NCI-H2196 (cell line): ENCODE results near the gene CRACR2B.

Experiments used
- DNase-seq: peaks from one replicate; lab custom pipeline; 2025; ENCODE audit not compliant: unreplicated experiment; lab: John Stamatoyannopoulos, UW

CRACR2B gene

DNA sequence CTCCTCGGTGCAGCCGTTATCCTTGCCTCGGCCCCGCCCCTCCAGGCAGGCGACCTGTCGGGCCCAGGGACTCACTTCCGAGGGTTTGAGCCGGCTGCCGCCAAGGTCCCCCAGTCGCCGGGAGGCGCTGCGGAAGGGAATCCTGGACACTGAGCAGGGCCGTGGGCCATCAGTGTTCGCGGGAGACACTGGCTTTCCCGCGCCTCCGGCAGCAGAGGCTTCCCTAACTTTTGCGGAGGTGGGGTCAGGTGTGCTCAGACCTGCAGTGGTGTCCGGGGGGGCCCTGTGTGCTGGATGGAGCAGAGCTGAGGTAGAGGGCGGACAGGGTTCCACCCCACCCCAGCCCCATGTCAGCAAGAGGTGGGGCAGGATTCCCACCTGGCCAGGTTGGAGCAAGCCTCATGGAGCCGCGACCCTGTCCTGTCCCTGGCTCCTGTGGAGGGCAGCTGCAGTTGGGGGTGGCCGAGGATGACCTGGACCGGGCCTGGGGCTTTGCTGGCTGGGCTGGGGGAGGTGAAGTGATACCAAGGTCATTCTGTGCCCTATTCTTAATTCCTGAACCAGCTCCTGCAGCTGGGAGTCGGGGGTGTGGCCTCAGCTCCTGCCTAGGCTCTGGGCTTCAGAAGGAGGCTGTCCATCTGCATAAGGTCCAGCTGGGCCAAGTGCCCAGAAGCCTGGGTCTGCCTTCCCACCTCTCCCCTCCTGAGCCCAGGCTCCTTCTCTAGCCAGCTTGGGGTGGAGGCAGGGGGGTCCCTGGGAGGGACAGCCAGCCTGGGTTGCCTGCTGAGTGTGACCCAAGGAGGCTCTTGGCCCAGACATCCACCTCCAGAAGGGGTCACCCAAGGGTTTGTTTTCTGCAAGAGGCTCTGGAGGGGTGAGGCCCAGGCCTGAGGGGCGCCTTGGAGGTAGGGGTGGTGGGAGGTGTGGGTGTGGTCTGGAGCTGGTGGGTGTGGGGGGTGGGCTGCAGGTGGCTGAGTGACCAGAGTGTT, 23.4 kb downstream of the CRACR2B start:
- no peak for DNase-seq

DNA sequence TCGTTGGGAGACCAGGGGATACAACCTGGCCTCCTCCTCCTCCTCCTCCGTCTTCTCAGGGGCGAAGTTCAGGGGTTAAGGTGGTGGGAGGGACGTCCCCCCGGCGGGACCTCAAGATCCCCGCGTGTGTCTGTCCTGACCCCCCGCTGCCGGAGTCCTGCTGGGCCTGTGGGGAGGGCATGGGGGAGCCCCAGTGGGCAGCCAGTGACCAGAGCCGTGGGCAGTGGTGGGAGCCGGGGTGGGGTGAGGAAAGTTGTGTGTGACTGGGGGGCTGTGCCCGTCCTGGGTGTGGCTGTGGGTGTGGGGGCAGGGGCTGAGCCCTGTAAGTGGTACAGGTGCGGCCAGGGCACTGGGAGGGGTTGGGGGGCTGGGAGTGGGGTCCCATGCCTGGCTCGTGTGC, 25.0 kb downstream of the CRACR2B start:
- DNase-seq: no peak

DNA sequence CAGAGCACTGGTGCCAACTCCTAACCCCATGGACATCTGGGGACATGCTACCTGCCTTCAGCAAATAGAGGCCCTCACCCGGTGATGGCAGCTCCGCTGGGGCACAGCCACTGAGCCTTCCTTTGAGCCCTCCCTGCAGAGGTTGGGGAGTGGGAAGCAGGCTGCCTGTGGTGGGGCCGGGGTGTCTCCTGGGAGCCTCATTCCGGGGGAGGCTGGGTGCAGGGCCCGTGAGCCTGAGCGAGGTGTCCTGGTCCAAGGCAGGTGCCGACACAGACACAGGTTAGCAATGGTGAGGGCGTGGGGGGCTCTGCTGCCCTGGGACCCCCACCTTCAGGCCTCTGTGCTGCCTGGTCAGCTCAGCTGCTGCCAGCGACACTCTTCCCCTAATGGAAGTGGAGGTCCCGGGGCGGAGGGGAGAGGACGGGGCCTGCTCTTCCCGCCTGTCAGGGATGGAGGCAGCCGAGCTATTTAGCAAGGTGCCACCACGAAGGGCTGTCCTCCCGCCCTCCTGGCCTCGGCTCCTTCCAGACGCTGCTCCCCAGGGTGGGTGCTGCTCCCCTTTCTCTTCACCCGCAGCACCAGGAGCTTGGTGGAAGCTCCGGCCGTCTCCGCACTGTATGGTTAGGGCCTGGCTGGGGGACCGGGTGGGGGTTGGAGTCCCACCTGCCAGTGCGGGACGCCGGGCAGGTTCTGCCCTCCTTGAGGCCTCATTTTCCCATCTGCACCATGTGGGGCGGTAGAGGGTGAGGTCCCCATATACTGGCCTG, 26.1 kb downstream of the CRACR2B start:
- no peak for DNase-seq

DNA sequence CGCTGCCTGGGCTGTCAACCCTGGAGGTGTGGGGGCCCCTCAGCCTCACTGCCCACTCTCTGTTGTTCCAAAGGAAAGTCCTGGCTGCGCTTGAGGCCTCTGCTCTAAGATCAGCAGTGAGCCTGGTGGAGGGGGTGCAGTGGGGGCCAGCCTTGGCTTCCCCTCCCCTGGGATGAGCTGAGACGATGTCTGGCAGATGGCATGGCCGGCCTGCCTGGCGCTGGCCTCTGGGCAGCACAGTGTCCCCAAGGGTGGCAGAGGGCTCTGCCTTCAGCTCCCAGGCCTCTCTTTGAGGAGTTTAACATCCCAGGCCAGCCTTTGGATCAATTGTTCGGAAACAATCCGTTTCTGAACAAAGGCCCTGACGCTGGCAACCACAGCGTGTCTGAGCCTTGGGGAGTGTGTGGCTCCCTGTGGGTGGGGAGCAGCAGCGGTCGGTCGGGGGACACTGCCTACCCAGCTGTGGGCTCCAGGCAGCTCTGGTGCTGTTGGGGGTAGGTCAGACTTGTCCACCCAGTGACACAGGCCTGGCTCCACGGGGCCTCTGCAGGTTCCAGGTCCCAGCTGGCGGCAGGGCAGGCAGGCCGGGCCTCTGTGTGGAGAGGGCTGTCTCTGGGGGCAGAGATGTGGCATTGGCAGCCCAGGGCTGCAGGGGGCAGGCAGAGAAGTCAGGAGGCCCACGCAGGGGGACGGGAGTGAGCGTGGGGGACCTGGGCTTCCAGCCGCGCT, 27.0 kb downstream of the CRACR2B start:
- no peak for DNase-seq

GRCh38 chr11:855330-855674, 27.6 kb downstream of the CRACR2B start:
- no peak for DNase-seq

DNA sequence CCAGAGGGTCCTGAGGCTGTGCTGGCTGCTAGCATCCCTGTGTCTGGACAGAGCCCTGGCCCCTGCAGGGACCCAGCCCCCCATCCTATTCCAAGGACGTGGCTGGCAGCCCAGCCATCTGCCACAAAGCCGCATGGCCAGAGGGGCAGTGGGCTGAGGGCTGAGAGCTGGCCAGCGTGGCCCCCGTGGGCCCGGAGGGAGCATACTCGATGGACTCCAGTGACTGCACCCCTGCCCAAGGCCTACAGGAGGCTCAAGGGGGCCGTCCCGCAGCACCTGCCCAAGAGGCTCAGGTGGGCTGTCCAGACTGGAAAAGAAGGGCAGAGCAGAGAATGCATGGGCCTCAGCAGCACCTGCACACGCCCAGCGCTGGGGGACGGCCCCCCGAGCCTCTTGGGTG, 28.1 kb downstream of the CRACR2B start:
- no peak for DNase-seq

- no peak for DNase-seq
Measured at GRCh38 chr11:856397-856796, 28.7 kb downstream of the CRACR2B start.

- DNase-seq: no peak
Measured at GRCh38 chr11:858053-858761, 30.5 kb downstream of the CRACR2B start.

DNA sequence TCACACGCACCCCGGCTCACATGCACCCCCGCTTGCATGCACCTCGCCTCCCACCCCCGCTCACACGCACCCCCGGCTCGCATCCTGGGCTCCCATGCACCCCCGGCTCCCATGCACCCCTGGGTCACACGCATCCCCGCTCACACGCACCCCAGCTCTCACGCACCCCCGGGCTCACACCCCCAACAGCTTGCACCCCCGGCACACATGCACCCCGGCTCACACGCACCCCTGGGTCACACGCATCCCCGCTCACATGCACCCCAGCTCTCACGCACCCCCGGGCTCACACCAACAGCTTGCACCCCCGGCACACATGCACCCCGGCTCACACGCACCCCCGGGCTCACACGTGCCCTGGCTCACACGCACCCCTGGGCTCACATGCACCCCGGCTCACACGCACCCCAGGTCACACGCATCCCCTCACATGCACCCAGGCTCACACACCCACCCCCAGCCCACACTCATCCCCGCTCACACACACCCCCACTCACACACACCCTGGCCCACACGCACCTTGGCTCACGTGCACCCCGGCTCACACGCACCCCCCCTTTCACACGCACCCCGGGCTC, 31.1 kb downstream of the CRACR2B start:
- no peak for DNase-seq

DNA sequence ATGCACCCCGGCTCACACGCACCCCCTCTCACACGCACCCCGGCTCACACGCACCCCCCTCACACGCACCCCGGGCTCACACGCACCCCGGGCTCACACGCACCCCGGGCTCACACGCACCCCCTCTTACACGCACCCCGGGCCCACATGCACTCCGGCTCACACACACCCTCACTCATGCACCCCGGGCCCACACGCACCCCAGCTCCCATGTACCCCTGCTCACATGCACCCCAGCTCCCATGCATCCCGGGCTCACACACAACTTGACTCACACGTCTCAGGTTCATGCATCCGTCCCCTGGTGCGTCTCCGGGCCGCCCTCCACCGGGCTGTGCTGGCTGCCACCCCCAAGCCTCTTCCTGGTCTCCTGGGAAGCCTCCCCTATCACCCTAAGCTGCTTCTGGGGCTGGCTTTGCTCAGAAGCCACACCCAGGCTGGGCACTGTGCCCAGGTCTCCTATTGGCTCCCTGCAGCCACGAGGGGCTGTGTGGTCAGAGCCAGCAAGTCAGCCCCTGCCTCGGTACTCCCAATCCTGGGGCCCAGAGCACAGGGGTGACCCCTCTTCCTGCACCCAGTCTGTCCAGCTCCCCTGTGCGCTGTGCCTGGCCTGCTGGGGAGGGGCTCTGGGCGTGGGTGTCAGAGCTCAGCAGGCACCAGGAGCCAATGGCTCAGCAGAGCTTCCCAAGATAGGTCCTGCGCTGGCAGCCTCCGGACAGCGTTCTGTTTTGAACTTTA, 31.8 kb downstream of the CRACR2B start:
- DNase-seq: peak; percentile 88

DNA sequence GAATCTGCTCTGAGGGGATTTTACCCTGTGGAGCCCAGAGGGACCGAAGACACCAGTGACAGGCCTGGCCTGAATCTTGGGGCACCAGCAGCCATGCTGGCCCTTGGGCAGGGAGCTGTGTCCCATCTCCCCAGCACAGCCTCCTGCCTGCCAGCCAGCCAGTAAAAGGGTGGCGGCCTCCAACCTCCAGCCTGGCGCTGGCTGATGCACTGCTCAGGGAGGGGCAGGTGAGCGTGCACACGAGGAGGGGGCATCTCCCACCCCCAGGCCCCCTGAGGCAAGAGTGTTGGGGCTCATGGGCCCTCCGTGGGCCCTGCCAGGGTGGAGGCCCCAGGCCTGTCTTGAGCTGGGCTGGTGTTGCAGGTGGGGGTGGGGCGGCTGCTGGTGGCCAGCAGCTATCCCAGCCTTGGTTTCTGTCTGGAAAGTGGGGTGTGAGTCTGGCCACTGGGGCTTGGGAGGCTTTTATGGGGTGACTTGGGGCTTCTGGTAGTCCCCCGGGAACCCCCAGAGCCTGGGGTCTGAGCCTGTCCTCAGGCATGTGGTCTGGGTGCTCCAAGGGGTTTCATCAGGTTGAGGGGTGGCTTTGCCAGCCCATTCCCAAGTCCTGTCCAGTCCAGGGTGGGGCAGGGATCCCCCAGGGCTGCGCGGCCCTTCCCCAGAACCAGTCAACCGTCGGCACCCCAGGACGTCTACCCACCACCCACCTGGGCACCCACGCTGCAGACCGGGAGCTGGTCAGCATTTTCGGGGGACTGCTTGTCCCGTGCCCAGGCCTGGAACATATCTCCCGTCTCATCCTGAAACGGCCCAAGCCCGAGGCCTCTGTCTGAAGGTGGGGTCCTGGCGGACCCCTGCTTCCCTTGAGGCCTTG, 32.8 kb downstream of the CRACR2B start:
- no peak for DNase-seq

- no peak for DNase-seq
Measured at GRCh38 chr11:861105-861479, 33.4 kb downstream of the CRACR2B start.

DNA sequence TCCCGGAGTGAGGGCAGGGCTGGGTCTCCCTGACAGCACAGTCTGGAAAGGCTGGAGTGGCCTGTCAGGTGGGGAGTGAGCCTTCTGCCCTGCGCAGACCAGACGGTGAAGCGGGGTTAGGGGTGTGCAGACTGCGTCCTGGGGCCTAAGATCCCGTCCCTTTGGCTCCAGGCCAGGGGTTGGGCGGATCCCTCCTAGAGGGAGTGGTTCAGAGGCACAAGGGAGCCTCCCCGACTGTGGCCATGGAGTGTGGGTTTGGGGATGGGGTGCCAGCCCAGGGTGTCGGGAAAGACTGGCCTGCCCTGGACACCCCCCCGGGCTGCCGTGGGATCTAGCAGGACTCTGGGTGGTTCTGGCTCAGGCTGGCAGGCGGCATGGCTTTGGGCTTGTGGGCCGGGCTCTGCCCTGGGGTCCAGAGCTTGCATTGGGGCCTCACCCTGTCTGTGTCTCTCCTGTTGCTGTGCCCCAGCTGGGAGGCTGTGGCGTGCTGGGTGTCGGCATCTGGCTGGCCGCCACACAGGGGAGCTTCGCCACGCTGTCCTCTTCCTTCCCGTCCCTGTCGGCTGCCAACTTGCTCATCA, 34.5 kb downstream of the CRACR2B start:
- no peak for DNase-seq

DNA sequence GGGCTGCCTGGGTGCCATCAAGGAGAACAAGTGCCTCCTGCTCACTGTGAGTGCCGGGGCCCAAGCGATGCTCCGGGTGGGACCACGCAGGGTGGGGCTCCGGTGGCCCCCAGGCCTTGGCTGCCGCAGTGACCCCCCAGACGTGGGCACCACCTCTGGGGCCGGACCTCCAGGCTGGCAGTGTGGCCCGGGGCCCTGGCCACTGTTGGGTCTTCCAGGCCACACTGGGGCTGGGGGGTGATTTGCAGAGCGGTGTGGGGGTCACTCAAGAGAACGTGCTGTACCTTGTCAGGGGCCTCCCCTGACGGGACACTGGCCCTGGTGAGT, 34.9 kb downstream of the CRACR2B start:
- no peak for DNase-seq

- DNase-seq: no peak
Measured at GRCh38 chr11:863023-863909, 35.5 kb downstream of the CRACR2B start.

DNA sequence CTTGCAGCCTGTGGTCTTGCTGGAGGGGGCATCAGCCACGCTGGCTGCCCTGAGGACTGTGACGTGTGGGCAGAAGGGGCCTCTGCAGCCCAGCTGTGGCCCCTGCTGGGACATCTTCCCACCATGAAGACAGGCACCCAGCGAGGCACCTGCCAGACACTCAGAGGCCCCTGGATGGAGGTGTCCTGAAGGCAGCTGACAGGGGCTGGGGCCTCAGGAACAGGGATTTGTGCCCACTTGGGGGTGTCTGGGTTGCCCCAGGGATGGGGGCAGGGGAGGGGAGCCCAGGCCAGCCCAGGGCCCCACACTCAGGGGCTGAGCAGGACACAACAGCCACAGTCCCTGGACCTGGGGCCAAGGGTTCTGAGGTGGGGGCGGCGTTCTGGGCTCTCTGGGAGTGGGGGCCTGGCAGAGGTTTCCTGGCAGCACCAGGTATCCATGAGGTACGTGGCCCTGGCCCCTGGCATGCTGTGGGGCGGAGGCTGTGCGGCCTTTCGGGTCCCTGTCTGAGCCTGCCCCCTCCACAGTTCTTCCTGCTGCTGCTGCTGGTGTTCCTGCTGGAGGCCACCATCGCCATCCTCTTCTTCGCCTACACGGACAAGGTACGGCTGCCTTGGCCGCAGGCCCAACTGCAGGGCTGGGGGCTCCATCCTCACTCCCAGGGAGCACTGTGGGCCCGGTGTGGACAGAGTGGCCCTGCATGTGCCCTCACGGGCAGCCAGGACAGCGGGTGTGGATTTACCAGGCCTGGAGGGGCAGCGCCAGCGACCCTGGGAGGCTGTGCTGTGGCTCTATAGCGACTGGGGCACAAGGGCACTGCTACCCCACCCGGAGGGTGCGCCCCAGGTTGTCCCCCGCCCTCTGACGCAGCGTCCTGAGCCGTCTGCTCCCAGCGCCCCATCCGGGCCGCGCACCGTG, 36.5 kb downstream of the CRACR2B start:
- no peak for DNase-seq

- DNase-seq: no peak
Measured at GRCh38 chr11:864898-865297, 37.2 kb downstream of the CRACR2B start.
